ACHN (cell line): ENCODE results near the gene MS4A15.
"Not testable (repeated sequence)": the region's sequence is repeated elsewhere in the genome, so short reads cannot be mapped to it uniquely, and the experiment has no call there.

Experiments
- DNase-seq: peaks from one replicate; pipeline ENCODE4 v3.0.0-alpha.2; 2015
- in situ Hi-C: cut with HindIII; loops from 2 replicates; pipeline ENCODE4 v1.10.0; 2017; ENCODE audit warnings: low sequenced_read_pairs, low pct_ligation_motif_present, low pct_unique_long_range_greater_than_20kb

MS4A15 gene

GRCh38 chr11:60790726-60791125 is 34.1 kb downstream of the MS4A15 start:
- in situ Hi-C loops = no loop called here
- no peak for DNase-seq

- in situ Hi-C loops = no loop called here
- DNase-seq = no peak
Measured at GRCh38 chr11:60791153-60791933, 34.7 kb downstream of the MS4A15 start.

GRCh38 chr11:60792521-60792920 is 35.9 kb downstream of the MS4A15 start:
- no peak for DNase-seq

GRCh38 chr11:60795291-60795690 is 38.6 kb downstream of the MS4A15 start:
- no peak for DNase-seq
- in situ Hi-C loops = no loop called here

More at GRCh38 chr11:60792521-60792920, 35.9 kb downstream of the MS4A15 start:
- in situ Hi-C loops = no loop called here

GRCh38 chr11:60797846-60798630 is 41.4 kb downstream of the MS4A15 start:
- DNase-seq = no peak
- in situ Hi-C loops = no loop called here

GRCh38 chr11:60798631-60799030 is 42.0 kb downstream of the MS4A15 start:
- no peak for DNase-seq
- in situ Hi-C loops = no loop called here

GRCh38 chr11:60801194-60801593 is 44.5 kb downstream of the MS4A15 start:
- no peak for DNase-seq
- in situ Hi-C loops = no loop called here

- DNase-seq = no peak
- in situ Hi-C loops = no loop called here
Measured at GRCh38 chr11:60803273-60803936, 46.7 kb downstream of the MS4A15 start.

GRCh38 chr11:60809249-60809648 is 52.6 kb downstream of the MS4A15 start:
- in situ Hi-C loops = no loop called here
- DNase-seq = no peak

- DNase-seq = no peak
- in situ Hi-C loops = no loop called here
Measured at GRCh38 chr11:60809691-60810090, 53.0 kb downstream of the MS4A15 start.

GRCh38 chr11:60810151-60810550 is 53.5 kb downstream of the MS4A15 start:
- in situ Hi-C loops = no loop called here
- DNase-seq = no peak

- in situ Hi-C loops = no loop called here
- no peak for DNase-seq
Measured at GRCh38 chr11:60810569-60810968, 53.9 kb downstream of the MS4A15 start.

GRCh38 chr11:60813324-60813723 is 56.7 kb downstream of the MS4A15 start:
- DNase-seq = no peak
- in situ Hi-C loops = no loop called here

- DNase-seq = no peak
- in situ Hi-C loops = no loop called here
Measured at GRCh38 chr11:60814112-60814511, 57.4 kb downstream of the MS4A15 start.

- no peak for DNase-seq
- in situ Hi-C loops = no loop called here
Measured at GRCh38 chr11:60816590-60817157, 60.0 kb downstream of the MS4A15 start.

- in situ Hi-C loops = no loop called here
- DNase-seq = no peak
Measured at GRCh38 chr11:60818057-60818456, 61.4 kb downstream of the MS4A15 start.

GRCh38 chr11:60821827-60822599 is 65.3 kb downstream of the MS4A15 start:
- in situ Hi-C loops = no loop called here
- no peak for DNase-seq

- in situ Hi-C loops, DNase-seq: not testable (repeated sequence)
Measured at GRCh38 chr11:60823745-60824306, 67.2 kb downstream of the MS4A15 start.
